K562 (cell line): ENCODE results near the gene SH3D21. TPM values are rescaled to one million over a fixed set of nuclear protein-coding genes. Genes with fewer than 3 reads are reported as not detected.
A peak's percentile ranks its signal among the peaks of the same experiment; 100 is the strongest.

Experiments used
- ADNP ChIP-seq: fragments of 200-800 bp; sonication (Bioruptor generic); IDR thresholded peaks from 2 replicates; pipeline ENCODE4 v1.6.1; 2016; ENCODE audit warnings: missing genetic modification characterization, missing compliant biosample characterization
- BMI1 ChIP-seq: fragments of 150-350 bp; IDR thresholded peaks from 2 replicates; pipeline ENCODE4 v1.6.1; 2014; ENCODE audit warnings: low read length
- CBX5 ChIP-seq: IDR thresholded peaks from 2 replicates; pipeline ENCODE4 v1.6.1; 2014; ENCODE audit warnings: low read depth, borderline replicate concordance
- DDX20 ChIP-seq: fragments of 450-650 bp; IDR thresholded peaks from 2 replicates; pipeline ENCODE4 v1.6.1; 2016; ENCODE audit warnings: missing genetic modification characterization, low read depth, mild to moderate bottlenecking, missing compliant biosample characterization, moderate library complexity
- DPF2 ChIP-seq: fragments of 450-650 bp; IDR thresholded peaks from 2 replicates; pipeline ENCODE4 v1.6.1; 2016
- EHMT2 ChIP-seq: fragments of 450-650 bp; IDR thresholded peaks from 2 replicates; pipeline ENCODE4 v1.6.1; 2018; ENCODE audit warnings: antibody characterized with exemption
- ERF ChIP-seq: fragments of 450-650 bp; formaldehyde crosslinking; IDR thresholded peaks from 2 replicates; pipeline ENCODE4 v1.4.0; 2020; ENCODE audit warnings: mild to moderate bottlenecking, mixed read lengths
- FOXK1 ChIP-seq: sonication (generic); formaldehyde crosslinking; IDR thresholded peaks from 2 replicates; pipeline ENCODE4 v1.8.0; 2022; ENCODE audit warnings: missing genetic modification reagents, mild to moderate bottlenecking, borderline replicate concordance
- GABPB1 ChIP-seq: sonication (generic); formaldehyde crosslinking; IDR thresholded peaks from 2 replicates; pipeline ENCODE4 v1.8.0; 2022; ENCODE audit warnings: mild to moderate bottlenecking, missing genetic modification reagents
- HDAC2 ChIP-seq: fragments of 450-650 bp; IDR thresholded peaks from 2 replicates; pipeline ENCODE4 v1.6.1; 2016; ENCODE audit warnings: mild to moderate bottlenecking
- HNRNPUL1 ChIP-seq: fragments of 200-400 bp; formaldehyde crosslinking; IDR thresholded peaks from 2 replicates; pipeline ENCODE4 v1.6.1; 2017; ENCODE audit warnings: low read length
- IRF9 ChIP-seq: fragments of 450-650 bp; IDR thresholded peaks from 2 replicates; pipeline ENCODE4 v1.6.1; 2016; ENCODE audit warnings: missing biosample characterization, missing genetic modification characterization
- KDM5B ChIP-seq: fragments of 200-600 bp; sonication (generic); IDR thresholded peaks from 2 replicates; pipeline ENCODE4 v1.6.1; 2012; ENCODE audit warnings: low read depth, mild to moderate bottlenecking, moderate library complexity, low read length, control low read depth, inconsistent platforms; ENCODE audit not compliant: insufficient replicate concordance
- KLF10 ChIP-seq: fragments of 250-450 bp; sonication (Bioruptor Pico); IDR thresholded peaks from 2 replicates; pipeline ENCODE4 v1.6.1; 2021; ENCODE audit warnings: matching md5 sums
- LCOR ChIP-seq: sonication (generic); formaldehyde crosslinking; IDR thresholded peaks from 2 replicates; pipeline ENCODE4 v1.8.0; 2022; ENCODE audit warnings: mild to moderate bottlenecking, missing genetic modification reagents
- MEF2A ChIP-seq: IDR thresholded peaks from 2 replicates; pipeline ENCODE4 v1.6.1; 2011; ENCODE audit warnings: low read depth, mild to moderate bottlenecking, low read length, moderate library complexity; ENCODE audit not compliant: control insufficient read depth
- NCOR1 ChIP-seq: fragments of 450-650 bp; IDR thresholded peaks from 2 replicates; pipeline ENCODE4 v1.6.1; 2016; ENCODE audit warnings: mild to moderate bottlenecking, moderate library complexity
- PML ChIP-seq: IDR thresholded peaks from 2 replicates; pipeline ENCODE4 v1.6.1; 2012; ENCODE audit warnings: low read length, inconsistent platforms
- POLR2AphosphoS5 ChIP-seq: IDR thresholded peaks from 2 replicates; pipeline ENCODE4 v1.6.1; 2011; ENCODE audit warnings: mild to moderate bottlenecking, low read depth, low read length, moderate library complexity; ENCODE audit not compliant: control insufficient read depth, insufficient read depth
- RBM22 ChIP-seq: fragments of 200-400 bp; formaldehyde crosslinking; IDR thresholded peaks from 2 replicates; pipeline ENCODE4 v1.6.1; 2018; ENCODE audit warnings: low read length, low read depth; ENCODE audit not compliant: poor library complexity, severe bottlenecking
- RNF2 ChIP-seq: sonication (generic); IDR thresholded peaks from 2 replicates; pipeline ENCODE4 v1.6.1; 2016
- SMARCA4 ChIP-seq: fragments of 450-650 bp; IDR thresholded peaks from 2 replicates; pipeline ENCODE4 v1.6.1; 2016
- STAG1 ChIP-seq: sonication (generic); formaldehyde crosslinking; IDR thresholded peaks from 2 replicates; pipeline ENCODE4 v1.5.0; 2020; ENCODE audit warnings: missing genetic modification reagents, borderline replicate concordance
- STAT5A ChIP-seq: IDR thresholded peaks from 2 replicates; pipeline ENCODE4 v1.6.1; 2012; ENCODE audit warnings: low read length, inconsistent platforms, borderline replicate concordance
- ZBTB1 ChIP-seq: sonication (generic); formaldehyde crosslinking; IDR thresholded peaks from 2 replicates; pipeline ENCODE4 v1.8.1; 2023; ENCODE audit warnings: missing genetic modification reagents, low read depth, mild to moderate bottlenecking, borderline replicate concordance
- ZEB2 ChIP-seq: fragments of 450-650 bp; IDR thresholded peaks from 2 replicates; pipeline ENCODE4 v1.6.1; 2016
- ZNF217 ChIP-seq: sonication (generic); formaldehyde crosslinking; IDR thresholded peaks from 2 replicates; pipeline ENCODE4 v1.8.0; 2022; ENCODE audit warnings: mild to moderate bottlenecking, missing genetic modification reagents
- ZNF57 ChIP-seq: fragments of 450-650 bp; formaldehyde crosslinking; IDR thresholded peaks from 2 replicates; pipeline ENCODE4 v1.4.0; 2020; ENCODE audit warnings: mild to moderate bottlenecking, moderate library complexity
- ZNF586 ChIP-seq: fragments of 450-650 bp; formaldehyde crosslinking; conservative IDR thresholded peaks from 2 replicates; pipeline ENCODE4 v1.4.0; 2020; ENCODE audit warnings: mild to moderate bottlenecking, moderate library complexity
- ZNF655 ChIP-seq: fragments of 250-450 bp; sonication (Bioruptor Pico); IDR thresholded peaks from 2 replicates; pipeline ENCODE4 v1.5.0; 2021
- ZNF695 ChIP-seq: fragments of 450-650 bp; formaldehyde crosslinking; IDR thresholded peaks from 2 replicates; pipeline ENCODE4 v1.4.0; 2020; ENCODE audit warnings: mild to moderate bottlenecking, moderate library complexity
- ZSCAN32 ChIP-seq: fragments of 450-650 bp; formaldehyde crosslinking; IDR thresholded peaks from 2 replicates; pipeline ENCODE4 v1.4.0; 2020; ENCODE audit warnings: mild to moderate bottlenecking, moderate library complexity
- polyA plus RNA-seq, 8 experiments: library from polyadenylated mRNA; depleted of rRNA in 4 of 8; stranded (reverse) in 5 of 8; unstranded in 3 of 8; fragments of >200 nt; fragmentation: Nextera tagmentation in 2 of 8; fragmentation: Illumina TruSeq in 1 of 8; extraction: Ambion mirVana in 2 of 8; extraction: Trizol in 1 of 8; gene quantifications; 2 replicates each; pipeline versions ENCODE4 v1.2.1 to v1.2.3, GENCODE V29; 2011 to 2014; ENCODE audit warnings: inconsistent platforms in 1 of 8, missing spikeins in 1 of 8
- total RNA-seq, 7 experiments: library from RNA; depleted of rRNA in 6 of 7; stranded (reverse); fragments of >200 nt in 6 of 7; fragmentation: Illumina TruSeq in 2 of 7; extraction: Trizol in 2 of 7; gene quantifications; 2 replicates each; pipeline versions ENCODE4 v1.2.1 to v1.2.3, GENCODE V29; 2011 to 2021; ENCODE audit warnings: low replicate concordance in 1 of 7
- TF ChIP-seq, protein P1 (sequence below): sonication (generic); formaldehyde crosslinking; IDR thresholded peaks from 2 replicates; pipeline ENCODE4 v1.8.0; 2022; ENCODE audit warnings: mild to moderate bottlenecking, missing genetic modification reagents

Gene SH3D21
- total and polyA plus RNA-seq, 9 of the 15 experiments (the other 6 are each of a cell fraction or from before 2014, with no cell fraction given) = 0.01 to 4.7 (median 1.8) TPM

DNA sequence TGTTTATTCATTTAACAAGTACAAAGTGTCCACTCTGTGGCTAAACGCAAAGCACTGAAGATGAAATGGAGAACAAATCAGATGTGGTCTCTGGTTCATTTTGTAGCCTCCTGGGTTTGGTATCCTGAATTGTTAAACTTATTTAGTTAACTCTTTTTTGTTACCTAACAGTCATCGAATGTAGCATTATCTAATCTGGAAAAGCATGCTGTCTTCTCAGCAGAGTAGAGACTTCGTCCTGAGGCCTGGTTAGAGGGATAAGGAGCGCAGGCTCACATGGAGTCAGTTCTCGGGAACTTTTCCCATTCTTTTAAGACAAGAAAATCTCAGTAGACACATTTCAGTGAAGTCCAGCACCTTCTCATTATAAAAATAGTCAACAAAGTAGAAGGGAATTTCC, 33.1 kb upstream of the SH3D21 start (continued):
- TF ChIP-seq ZNF655 (CRISPR knock-in tag) = no peak
- TF ChIP-seq IRF9 = no peak
- peak; percentile 88 for TF ChIP-seq DPF2
- TF ChIP-seq ZNF57 = no peak
- TF ChIP-seq BMI1 = no peak
- no peak for TF ChIP-seq LCOR
- peak; percentile 60; the same call in 1 of the 2 replicates for TF ChIP-seq ADNP
- no peak for TF ChIP-seq STAG1 (CRISPR knock-in tag)
- no peak for TF ChIP-seq ZBTB1 (CRISPR knock-in tag)
- TF ChIP-seq, protein P1, sequence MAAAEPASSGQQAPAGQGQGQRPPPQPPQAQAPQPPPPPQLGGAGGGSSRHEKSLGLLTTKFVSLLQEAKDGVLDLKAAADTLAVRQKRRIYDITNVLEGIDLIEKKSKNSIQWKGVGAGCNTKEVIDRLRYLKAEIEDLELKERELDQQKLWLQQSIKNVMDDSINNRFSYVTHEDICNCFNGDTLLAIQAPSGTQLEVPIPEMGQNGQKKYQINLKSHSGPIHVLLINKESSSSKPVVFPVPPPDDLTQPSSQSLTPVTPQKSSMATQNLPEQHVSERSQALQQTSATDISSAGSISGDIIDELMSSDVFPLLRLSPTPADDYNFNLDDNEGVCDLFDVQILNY (CRISPR knock-in tag) = no peak
- TF ChIP-seq ZNF586 = no peak
- peak; percentile 80; the same call in 1 of the 2 replicates for TF ChIP-seq POLR2AphosphoS5
- TF ChIP-seq SMARCA4 = peak; percentile 88; the same call in 1 of the 2 replicates
- no peak for TF ChIP-seq KDM5B
- TF ChIP-seq PML = peak; percentile 69
- TF ChIP-seq MEF2A = no peak
- TF ChIP-seq ZSCAN32 (CRISPR knock-in tag) = no peak
- TF ChIP-seq RBM22 = no peak
- TF ChIP-seq NCOR1 = peak; percentile 86
- TF ChIP-seq KLF10 (CRISPR knock-in tag) = no peak
- no peak for TF ChIP-seq FOXK1 (CRISPR knock-in tag)
- TF ChIP-seq GABPB1 (CRISPR knock-in tag) = no peak
- peak; percentile 68 for TF ChIP-seq HDAC2
- TF ChIP-seq RNF2 = no peak
- TF ChIP-seq ERF (CRISPR knock-in tag) = no peak
- TF ChIP-seq ZEB2 = no peak
- TF ChIP-seq CBX5 = no peak
- TF ChIP-seq ZNF695 (CRISPR knock-in tag) = no peak
- no peak for TF ChIP-seq EHMT2
- TF ChIP-seq HNRNPUL1 = no peak
- TF ChIP-seq ZNF217 (CRISPR knock-in tag) = no peak
- TF ChIP-seq DDX20 (tag) = no peak
- peak; percentile 76 for TF ChIP-seq STAT5A
